Psoas muscle (tissue), 8 donors: ENCODE results near the gene CYB561D2. TPM values are rescaled to one million over a fixed set of nuclear protein-coding genes. Genes with fewer than 3 reads are reported as not detected.

Experiments
- ATAC-seq, 4 donors: fragments of 200-7000 bp; cut with Tn5 transposase; one replicate each; pipeline ENCODE4 v1.9.1; 2020; ENCODE audit warnings: moderate library complexity in 3 of 4, mild to moderate bottlenecking in 2 of 4
- DNase-seq, 2 donors: peaks; one replicate each; pipeline ENCODE4 v3.0.0-alpha.2; 2020
- H3K27ac ChIP-seq: fragments of 200-600 bp; one replicate; pipeline ENCODE4 v1.8.0; 2022
- H3K27me3 ChIP-seq, 3 donors: fragments of 200-600 bp in 1 of 3; one replicate each; pipeline versions ENCODE4 v1.6.1 to v1.8.0; 2013 to 2022; ENCODE audit warnings: low read length in 2 of 3, mild to moderate bottlenecking in 2 of 3, moderate library complexity in 1 of 3; ENCODE audit not compliant: insufficient read depth in 3 of 3
- H3K36me3 ChIP-seq, 2 donors: fragments of 200-600 bp in 1 of 2; one replicate each; pipeline versions ENCODE4 v1.6.1 to v1.8.0; 2013 to 2022; ENCODE audit warnings: low read depth in 1 of 2, mild to moderate bottlenecking in 1 of 2, moderate library complexity in 1 of 2; ENCODE audit not compliant: insufficient read depth in 1 of 2
- H3K4me1 ChIP-seq: fragments of 200-600 bp; one replicate; pipeline ENCODE4 v1.8.0; 2022
- H3K4me3 ChIP-seq: fragments of 200-600 bp; one replicate; pipeline ENCODE4 v1.8.0; 2022; ENCODE audit warnings: mild to moderate bottlenecking
- H3K9me3 ChIP-seq: fragments of 200-600 bp; one replicate; pipeline ENCODE4 v1.8.0; 2022
- WGBS, 3 donors: extraction: QIAGEN DNeasy Blood & Tissue Kit; methylation state at CpG; one replicate each; pipeline versions ENCODE4 v1.1.6 to v1.1.7; 2013; 5-methylcytosine and 5-hydroxymethylcytosine counted together
- intact Hi-C, 2 donors: fragments of 100-400 bp; cut with DNase I; formaldehyde crosslinking; loops; one replicate each; pipeline versions ENCODE4 v1.11.0 to v1.14.2; 2022
- polyA plus RNA-seq, 3 donors: library from polyadenylated mRNA; stranded (reverse); fragments of 200-250 nt; gene quantifications; one replicate each; pipeline ENCODE4 v1.2.3, GENCODE V29; 2013
- total RNA-seq, 4 donors: library from RNA; stranded (reverse); fragmentation: NEBNext Ultra II Directional in 2 of 4; extraction: Animal tissue kit (Norgen Biotek cat#: 25700) in 2 of 4; gene quantifications; one replicate each; pipeline versions ENCODE4 v1.2.1 to v1.2.4, GENCODE V29; 2021 to 2023
- TF ChIP-seq, protein P1 (sequence below): fragments of 200-600 bp; IDR thresholded peaks from one replicate; pipeline ENCODE4 v1.8.0; 2022; ENCODE audit warnings: antibody characterized with exemption
- donor health status: healthy with polysubstance abuse.
- donor health status: DM: no; HTN: no; CAD: no; lungs with moderate emphysema.
- donor health status: Bipolar disorder and iron deficiency.
- donor health status: healthy.
- donor health status: DM: yes; HTN: yes; CAD: no.
- donor health status: DM: no; HTN: no; CAD: no.
- donor health status: DM: no; HTN: no; CAD: no.
- donor health status: DM: yes; HTN: yes; CAD: no.

CYB561D2 gene
- total and polyA plus RNA-seq, 7 donors = 5.7 to 34.8 (median 9.2) TPM

DNA sequence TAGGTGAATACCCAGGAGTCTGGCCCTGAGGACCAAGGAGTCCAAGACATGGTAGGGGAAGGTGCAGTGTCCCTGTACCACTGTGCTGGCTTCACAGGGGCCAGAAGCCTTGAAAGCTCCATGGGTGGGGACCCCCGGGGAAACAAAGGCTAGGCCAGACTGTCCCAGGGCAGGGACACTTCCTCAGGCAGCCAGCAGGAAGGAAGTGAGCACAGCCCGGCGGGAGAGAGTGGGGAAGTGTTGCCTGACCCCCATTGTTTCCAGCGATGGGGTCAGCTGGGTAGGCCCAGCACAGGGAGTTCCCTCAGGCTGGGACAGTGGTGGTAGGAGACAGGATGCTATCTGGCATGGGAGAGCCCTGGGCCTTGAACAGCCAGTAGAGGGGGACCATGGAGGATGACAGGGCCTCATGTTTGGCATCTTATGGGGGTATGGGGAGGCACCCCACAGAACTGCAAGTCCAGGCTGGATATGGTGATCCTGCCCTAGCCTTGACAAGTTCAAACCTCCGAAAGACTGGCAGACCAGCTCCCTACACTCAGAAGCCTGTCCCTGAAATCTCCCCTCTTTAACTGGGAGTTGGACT lies 27.0 kb upstream of the CYB561D2 start:
- H3K4me3 ChIP-seq = peak overlapping the region; percentile 90

DNA sequence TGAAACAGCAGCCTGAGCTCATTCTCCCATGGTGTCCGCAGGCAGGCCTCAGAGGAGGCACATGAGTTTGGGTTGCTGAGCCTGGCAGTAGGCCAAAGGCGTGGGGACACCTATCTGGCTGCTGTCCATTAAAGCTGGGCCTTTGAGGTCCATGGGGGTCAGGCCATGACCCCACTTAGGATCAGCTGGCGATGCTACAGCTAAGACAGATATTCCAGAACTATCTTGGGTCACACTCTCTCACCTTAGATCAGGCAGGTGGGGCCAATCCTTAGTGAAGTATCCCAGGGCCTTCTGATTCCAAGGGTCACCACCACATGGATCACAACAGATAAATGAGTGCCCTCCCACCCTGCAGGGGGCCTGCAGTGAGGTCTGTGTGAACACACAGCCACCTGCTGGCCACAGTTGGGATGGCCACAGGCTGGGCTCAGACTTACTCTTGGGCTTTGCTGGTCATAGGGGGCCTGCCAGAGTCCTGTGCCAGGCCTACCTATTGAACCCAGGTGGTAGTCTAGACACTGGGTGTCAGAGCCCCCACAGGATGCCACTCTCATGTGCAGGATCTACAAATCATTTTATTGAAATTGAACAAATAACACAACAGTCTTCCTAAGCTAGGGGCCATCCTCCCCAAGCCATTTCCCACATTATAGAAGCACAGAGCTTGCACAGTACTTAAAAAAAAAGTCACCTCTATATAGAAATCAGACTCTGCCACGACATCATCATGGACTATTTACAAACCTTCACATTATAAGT lies 26.1 kb upstream of the CYB561D2 start:
- H3K27me3 ChIP-seq = no peaks in the 10 kb centered on the region
- intact Hi-C loops = loop anchor here in 1 of 2 donors (5.0 kb wide), 1 partner anchor 62 kb away; no protein-coding TSS in a partner anchor
- DNase-seq (peak; percentile 74 to 85), ATAC-seq (peak in 1 of 4 donors; percentile 26)
- H3K9me3 ChIP-seq = no peaks in the 10 kb centered on the region
- H3K4me3 ChIP-seq = peak overlapping the region; percentile 28
- peak overlapping the region; percentile 93 for H3K27ac ChIP-seq
- TF ChIP-seq, protein P1, sequence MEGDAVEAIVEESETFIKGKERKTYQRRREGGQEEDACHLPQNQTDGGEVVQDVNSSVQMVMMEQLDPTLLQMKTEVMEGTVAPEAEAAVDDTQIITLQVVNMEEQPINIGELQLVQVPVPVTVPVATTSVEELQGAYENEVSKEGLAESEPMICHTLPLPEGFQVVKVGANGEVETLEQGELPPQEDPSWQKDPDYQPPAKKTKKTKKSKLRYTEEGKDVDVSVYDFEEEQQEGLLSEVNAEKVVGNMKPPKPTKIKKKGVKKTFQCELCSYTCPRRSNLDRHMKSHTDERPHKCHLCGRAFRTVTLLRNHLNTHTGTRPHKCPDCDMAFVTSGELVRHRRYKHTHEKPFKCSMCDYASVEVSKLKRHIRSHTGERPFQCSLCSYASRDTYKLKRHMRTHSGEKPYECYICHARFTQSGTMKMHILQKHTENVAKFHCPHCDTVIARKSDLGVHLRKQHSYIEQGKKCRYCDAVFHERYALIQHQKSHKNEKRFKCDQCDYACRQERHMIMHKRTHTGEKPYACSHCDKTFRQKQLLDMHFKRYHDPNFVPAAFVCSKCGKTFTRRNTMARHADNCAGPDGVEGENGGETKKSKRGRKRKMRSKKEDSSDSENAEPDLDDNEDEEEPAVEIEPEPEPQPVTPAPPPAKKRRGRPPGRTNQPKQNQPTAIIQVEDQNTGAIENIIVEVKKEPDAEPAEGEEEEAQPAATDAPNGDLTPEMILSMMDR = peak; percentile 85
- H3K4me1 ChIP-seq = peaks cover 40% of the 10 kb centered on the region
- 29 to 47% (median 43%) methylated on average over 4 of the region's 4 CpGs for WGBS, 3 donors
- H3K36me3 ChIP-seq = peaks cover 0 to 33% of the 10 kb centered on the region in 2 donors

More for the DNA sequence above, 27.0 kb upstream of the CYB561D2 start:
- TF ChIP-seq, protein P1 = no peak
- ATAC-seq (no peak), DNase-seq (peak; percentile 57 to 77)
- WGBS, 3 donors = 56 to 59% (median 58%) methylated on average over 5 of the region's 5 CpGs
- Histone ChIP-seq H3K36me3 (peaks cover 0 to 34% of the 10 kb centered on the region in 2 donors), H3K27ac (peak overlapping the region; percentile 93), H3K27me3 (no peaks in the 10 kb centered on the region), H3K4me1 (peaks cover 45% of the 10 kb centered on the region), H3K9me3 (no peaks in the 10 kb centered on the region)
- intact Hi-C loops = no loop called here

DNA sequence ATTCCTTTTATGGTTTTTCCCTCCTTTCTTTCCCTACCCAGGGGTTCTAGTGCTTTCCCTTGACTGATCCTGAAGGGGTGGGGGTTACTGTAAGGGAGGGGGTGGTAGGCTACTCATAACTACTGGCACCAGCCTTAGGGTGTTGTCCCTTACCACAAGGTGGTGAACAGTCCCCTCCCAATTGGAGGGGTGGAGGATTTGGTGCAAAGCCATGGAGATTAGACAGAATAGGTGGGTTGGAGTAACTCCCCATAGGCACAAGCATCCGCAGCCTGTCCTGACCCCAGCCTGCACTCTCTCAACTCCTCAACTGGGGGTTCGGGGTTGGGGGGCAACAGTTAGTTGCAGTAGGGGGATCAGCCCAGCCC lies 25.6 kb upstream of the CYB561D2 start:
- Histone ChIP-seq H3K4me3 (no peak overlapping the region), H3K4me1 (peaks cover 35% of the 10 kb centered on the region), H3K27ac (no peak overlapping the region), H3K9me3 (no peaks in the 10 kb centered on the region), H3K36me3 (peaks cover 0 to 35% of the 10 kb centered on the region in 2 donors), H3K27me3 (no peaks in the 10 kb centered on the region)
- intact Hi-C loops = loop anchor here in 1 of 2 donors (5.0 kb wide), 1 partner anchor 63 kb away; no protein-coding TSS in a partner anchor
- 77 to 100% (median 85%) methylated on average over 2 of the region's 2 CpGs for WGBS, 3 donors
- ATAC-seq = no peak
- TF ChIP-seq, protein P1 = no peak
- no peak for DNase-seq

DNA sequence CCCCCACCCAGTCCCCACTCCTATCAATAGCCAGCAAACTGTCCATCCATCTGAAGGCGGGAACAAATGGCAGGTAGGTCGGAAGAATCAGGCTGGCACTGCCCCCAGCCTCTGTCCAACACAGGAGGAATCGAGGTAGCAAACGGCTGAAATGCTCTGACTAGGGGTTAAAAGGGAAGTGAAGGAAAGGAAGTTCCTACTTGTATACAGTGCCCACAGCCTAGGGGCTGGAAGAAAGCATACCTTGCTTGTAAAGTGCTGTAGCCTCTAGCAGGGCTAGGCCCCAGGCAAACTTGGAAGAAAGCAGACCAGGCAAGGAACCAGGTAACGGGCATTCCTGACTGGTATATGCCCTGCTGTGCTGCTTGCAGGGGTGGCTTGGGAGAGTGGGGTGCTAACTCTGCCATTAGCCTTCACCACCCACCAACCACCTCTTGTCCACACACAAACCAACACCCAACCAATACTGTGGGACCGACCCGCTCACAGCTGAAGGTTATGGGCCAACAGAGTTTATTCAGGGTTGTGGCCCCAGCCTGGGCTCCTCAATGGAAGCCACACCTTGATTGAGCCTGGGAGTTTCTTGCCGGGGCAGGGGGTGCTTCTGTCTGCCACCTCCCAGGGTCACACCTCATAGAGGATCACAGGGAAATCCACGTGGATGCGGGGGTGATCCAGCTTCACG lies 25.0 kb upstream of the CYB561D2 start:
- Histone ChIP-seq H3K36me3 (peaks cover 0 to 40% of the 10 kb centered on the region in 2 donors), H3K27me3 (no peaks in the 10 kb centered on the region), H3K27ac (no peak overlapping the region), H3K4me1 (peaks cover 31% of the 10 kb centered on the region), H3K4me3 (no peak overlapping the region), H3K9me3 (no peaks in the 10 kb centered on the region)
- ATAC-seq = no peak
- peak; percentile 7 to 48 for DNase-seq
- TF ChIP-seq, protein P1 = no peak
- intact Hi-C loops = loop anchor here in 1 of 2 donors (5.0 kb wide), 1 partner anchor 63 kb away; no protein-coding TSS in a partner anchor
- WGBS, 3 donors = 82 to 89% (median 84%) methylated on average over 11 of the region's 11 CpGs
